Fibroblast of the aortic adventitia (primary cell): ENCODE data around the gene CRABP2. TPM values are rescaled to one million over a fixed set of nuclear protein-coding genes. Genes with fewer than 3 reads are reported as not detected.

Source experiments
- DNase-seq: peaks from one replicate; pipeline ENCODE4 v3.0.0-alpha.2; 2010; ENCODE audit warnings: low read depth
- H3K4me3 ChIP-seq: 2 replicates; pipeline ENCODE4 v1.5.1; 2011; ENCODE audit warnings: low read depth, mild to moderate bottlenecking, control low read depth, low read length, moderate library complexity
- total RNA-seq: library from RNA; depleted of rRNA; stranded (reverse); fragments of >200 nt; gene quantifications from 2 replicates; pipeline ENCODE4 v1.2.3, GENCODE V29; 2012; ENCODE audit warnings: low replicate concordance
- TF ChIP-seq, protein P1 (sequence below): IDR thresholded peaks from 2 replicates; pipeline ENCODE4 v1.5.1; 2011; ENCODE audit warnings: mild to moderate bottlenecking, low read length, control low read depth, inconsistent platforms; ENCODE audit not compliant: insufficient read depth

CRABP2 gene
- total RNA-seq, 1 donor = 62.7 TPM

DNA sequence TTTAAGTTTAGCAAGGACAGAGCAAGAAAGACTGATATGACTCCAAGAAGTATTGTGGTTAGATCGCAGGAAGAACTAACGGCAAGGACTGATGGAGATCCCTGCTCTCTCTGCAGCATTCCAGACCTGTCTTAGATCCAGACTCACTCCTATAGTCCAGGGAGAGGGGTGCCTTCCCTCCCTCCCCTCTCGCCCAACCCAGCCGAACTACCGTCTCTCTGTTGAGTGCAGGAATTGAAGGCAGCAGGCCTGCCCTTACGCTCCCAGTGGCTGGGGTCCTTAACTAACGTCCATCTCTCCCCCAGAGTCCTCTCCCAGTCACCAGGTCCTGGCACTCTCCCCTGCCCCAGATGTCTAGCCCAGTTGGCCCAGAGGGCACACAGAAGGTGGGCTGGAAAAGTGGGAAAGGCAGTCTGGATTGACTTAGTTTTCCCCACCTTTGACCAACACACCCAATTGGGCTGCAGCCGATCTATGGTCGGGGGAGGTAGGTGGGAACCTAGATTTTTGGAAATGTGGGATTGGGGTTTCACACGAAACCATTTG lies 1.1 kb downstream of the CRABP2 start:
- DNase-seq = no peak
- H3K4me3 ChIP-seq = peak overlapping the region; percentile 79

DNA sequence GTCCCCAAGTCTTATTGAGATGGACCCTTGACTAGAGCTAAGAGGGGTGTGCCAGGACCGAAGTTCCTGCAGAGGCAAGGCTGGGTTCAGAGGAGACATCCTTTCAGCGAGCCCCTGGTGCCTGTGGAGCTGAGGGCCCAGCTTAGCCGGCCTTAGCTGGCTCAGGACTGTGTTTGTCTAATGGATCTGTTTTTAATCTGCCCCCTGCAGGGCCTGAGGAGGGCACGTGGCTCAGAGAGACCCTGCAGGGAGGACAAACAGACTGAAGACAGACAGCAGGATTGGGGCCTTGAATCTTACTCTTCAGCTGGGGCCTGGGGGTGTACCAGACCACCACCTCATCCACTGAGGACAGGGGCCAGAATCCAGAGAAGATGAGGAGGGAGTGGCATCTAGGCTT lies 1.6 kb downstream of the CRABP2 start:
- H3K4me3 ChIP-seq = peak overlapping the region; percentile 79
- TF ChIP-seq, protein P1, sequence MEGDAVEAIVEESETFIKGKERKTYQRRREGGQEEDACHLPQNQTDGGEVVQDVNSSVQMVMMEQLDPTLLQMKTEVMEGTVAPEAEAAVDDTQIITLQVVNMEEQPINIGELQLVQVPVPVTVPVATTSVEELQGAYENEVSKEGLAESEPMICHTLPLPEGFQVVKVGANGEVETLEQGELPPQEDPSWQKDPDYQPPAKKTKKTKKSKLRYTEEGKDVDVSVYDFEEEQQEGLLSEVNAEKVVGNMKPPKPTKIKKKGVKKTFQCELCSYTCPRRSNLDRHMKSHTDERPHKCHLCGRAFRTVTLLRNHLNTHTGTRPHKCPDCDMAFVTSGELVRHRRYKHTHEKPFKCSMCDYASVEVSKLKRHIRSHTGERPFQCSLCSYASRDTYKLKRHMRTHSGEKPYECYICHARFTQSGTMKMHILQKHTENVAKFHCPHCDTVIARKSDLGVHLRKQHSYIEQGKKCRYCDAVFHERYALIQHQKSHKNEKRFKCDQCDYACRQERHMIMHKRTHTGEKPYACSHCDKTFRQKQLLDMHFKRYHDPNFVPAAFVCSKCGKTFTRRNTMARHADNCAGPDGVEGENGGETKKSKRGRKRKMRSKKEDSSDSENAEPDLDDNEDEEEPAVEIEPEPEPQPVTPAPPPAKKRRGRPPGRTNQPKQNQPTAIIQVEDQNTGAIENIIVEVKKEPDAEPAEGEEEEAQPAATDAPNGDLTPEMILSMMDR = no peak

More for the DNA sequence above, 1.1 kb downstream of the CRABP2 start:
- TF ChIP-seq, protein P1 = no peak

DNA sequence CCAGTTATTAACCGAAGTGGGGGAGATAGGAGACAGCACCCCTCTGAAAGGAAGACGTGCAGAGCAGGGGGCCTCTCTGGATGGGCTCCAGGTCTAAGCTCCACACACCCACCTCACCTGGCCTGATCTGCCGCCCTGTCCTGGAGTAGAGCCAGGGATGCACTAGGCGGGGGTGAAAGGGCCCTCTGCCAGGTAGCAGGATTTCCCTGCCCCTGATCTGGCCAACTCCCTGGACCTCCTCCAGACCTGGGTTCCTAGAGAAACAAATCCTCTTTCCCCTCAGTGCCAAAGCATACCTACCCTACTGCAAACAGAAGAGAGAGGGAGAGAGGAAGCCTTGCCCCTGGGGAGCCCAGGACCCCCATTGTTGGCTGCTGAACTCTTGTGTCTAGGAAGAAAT lies 2.0 kb downstream of the CRABP2 start:
- TF ChIP-seq, protein P1 = no peak
- no peak for DNase-seq
- peak overlapping the region; percentile 79 for H3K4me3 ChIP-seq

More for the DNA sequence above, 1.6 kb downstream of the CRABP2 start:
- no peak for DNase-seq

DNA sequence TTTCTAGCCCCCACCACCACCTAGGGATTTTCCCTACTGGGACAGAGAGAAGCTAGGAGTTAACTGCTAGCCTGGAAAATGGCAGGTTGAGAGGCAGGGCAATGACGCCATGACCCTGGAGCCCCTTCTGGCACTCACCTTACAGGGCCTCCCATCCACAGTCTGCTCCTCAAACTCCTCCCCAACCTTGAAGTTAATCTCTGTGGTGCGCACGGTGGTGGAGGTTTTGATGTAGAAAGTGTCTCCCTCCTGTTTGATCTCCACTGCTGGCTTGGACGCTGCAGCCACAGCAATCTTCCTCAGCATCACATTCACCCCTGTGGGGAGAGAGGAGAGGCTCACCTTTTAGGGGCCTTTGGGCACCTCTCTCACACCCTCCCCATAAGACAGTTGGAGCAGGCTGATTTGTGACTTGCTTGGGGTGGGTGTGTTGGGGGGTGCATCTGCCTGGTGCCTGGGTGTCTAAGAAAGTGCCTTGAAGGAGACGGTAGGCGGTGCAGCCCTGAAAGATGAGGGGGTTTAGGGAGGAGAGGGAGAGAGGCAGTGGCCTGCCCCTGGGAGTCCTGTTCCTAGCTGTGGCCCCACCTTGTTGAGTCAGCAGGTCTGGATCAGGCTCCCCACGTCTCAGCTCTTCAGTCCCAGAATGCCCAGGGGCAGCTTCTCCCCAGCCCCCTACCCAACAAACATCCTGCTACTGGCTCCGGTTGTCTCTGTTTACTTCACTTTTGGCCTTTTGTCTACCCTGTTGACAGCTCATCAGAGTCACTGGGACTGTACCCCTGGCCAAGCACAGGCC lies 4.4 kb downstream of the CRABP2 start:
- no peak overlapping the region for H3K4me3 ChIP-seq
- TF ChIP-seq, protein P1 = no peak
- DNase-seq = no peak

DNA sequence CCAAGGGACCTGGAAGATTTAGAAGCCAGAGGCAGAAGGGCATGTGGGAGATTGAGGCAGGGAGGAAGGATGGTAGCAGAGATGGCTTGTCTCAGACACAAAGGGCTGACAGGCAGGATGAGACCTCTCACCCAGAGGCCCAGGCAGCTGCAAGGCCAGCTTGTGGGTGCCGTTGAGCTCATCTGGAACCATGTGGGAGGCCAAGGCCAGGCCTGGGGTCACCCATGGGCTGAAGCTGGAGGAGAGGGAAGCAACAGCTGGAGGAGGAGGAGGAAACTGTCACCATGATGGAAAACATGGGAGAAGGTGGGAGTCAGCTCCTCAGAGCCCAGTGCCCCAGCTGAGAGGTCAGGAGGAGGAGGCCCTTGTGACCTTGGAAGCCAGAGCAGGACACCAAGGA lies 6.4 kb downstream of the CRABP2 start:
- TF ChIP-seq, protein P1 = no peak
- no peak for DNase-seq
- H3K4me3 ChIP-seq = no peak overlapping the region

DNA sequence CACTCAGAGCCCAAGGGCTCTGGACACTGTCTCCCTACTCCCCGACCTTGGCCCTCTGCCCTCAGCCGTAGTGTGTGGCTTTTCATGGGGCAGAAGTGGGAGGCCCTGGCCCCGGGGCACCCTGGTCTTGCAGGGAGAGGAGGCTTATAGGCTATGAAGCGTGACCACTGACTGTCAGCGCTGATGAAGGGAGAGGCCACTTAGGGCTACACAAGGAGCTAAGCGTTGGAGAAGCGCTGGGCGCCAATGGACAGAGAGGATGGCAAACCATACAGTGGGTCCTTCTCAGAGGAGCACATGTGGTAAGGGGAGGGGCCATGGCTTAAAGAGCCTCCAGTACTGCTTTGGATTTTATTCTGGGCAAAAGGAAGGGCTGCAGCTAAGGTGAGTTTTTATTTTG lies 7.9 kb downstream of the CRABP2 start:
- H3K4me3 ChIP-seq = no peak overlapping the region
- no peak for DNase-seq
- TF ChIP-seq, protein P1 = no peak
